Suprapubic skin (tissue), 4 donors: ENCODE data around the gene FRMD4A. TPM values are rescaled to one million over a fixed set of nuclear protein-coding genes. Genes with fewer than 3 reads are reported as not detected.

ENCODE experiments used
- DNase-seq, 2 donors: peaks; one replicate each; pipeline ENCODE4 v3.0.0-alpha.2; 2019; ENCODE audit warnings: low spot score in 2 of 2
- H3K27ac ChIP-seq: fragments of 200-600 bp; sonication (generic); one replicate; pipeline ENCODE4 v1.5.1; 2019
- H3K27me3 ChIP-seq: fragments of 200-600 bp; sonication (generic); one replicate; pipeline ENCODE4 v1.5.1; 2019
- H3K36me3 ChIP-seq: fragments of 200-600 bp; sonication (generic); one replicate; pipeline ENCODE4 v1.5.1; 2019
- H3K4me1 ChIP-seq: fragments of 200-600 bp; sonication (generic); one replicate; pipeline ENCODE4 v1.5.1; 2019
- H3K4me3 ChIP-seq: fragments of 200-600 bp; sonication (generic); one replicate; pipeline ENCODE4 v1.5.1; 2019; ENCODE audit warnings: mild to moderate bottlenecking
- H3K9me3 ChIP-seq: fragments of 200-600 bp; sonication (generic); one replicate; pipeline ENCODE4 v1.5.1; 2019
- CTCF ChIP-seq, 2 donors: fragments of 200-600 bp in 1 of 2; fragments of 450-650 bp in 1 of 2; sonication (generic) in 1 of 2; IDR thresholded peaks; one replicate each; pipeline ENCODE4 v1.5.1; 2016 to 2019; ENCODE audit warnings: antibody characterized with exemption in 2 of 2, mild to moderate bottlenecking in 1 of 2, moderate library complexity in 1 of 2
- EP300 ChIP-seq: sonication (generic); formaldehyde crosslinking; IDR thresholded peaks from one replicate; pipeline ENCODE4 v1.6.1; 2017; ENCODE audit warnings: antibody characterized with exemption
- POLR2A ChIP-seq, 2 donors: fragments of 450-650 bp; IDR thresholded peaks; one replicate each; pipeline ENCODE4 v1.6.1; 2017; ENCODE audit warnings: antibody characterized with exemption in 2 of 2, mild to moderate bottlenecking in 2 of 2, moderate library complexity in 2 of 2
- POLR2AphosphoS5 ChIP-seq, 3 donors: sonication (generic); formaldehyde crosslinking; IDR thresholded peaks; one replicate each; pipeline ENCODE4 v1.6.1; 2017; ENCODE audit warnings: antibody characterized with exemption in 3 of 3
- WGBS: methylation state at CpG from one replicate; pipeline ENCODE4 v1.1.5; 2018; 5-methylcytosine and 5-hydroxymethylcytosine counted together
- total RNA-seq, 4 donors: library from RNA; depleted of rRNA; stranded (reverse); fragments of >200 nt; gene quantifications; one replicate each; pipeline ENCODE4 v1.1.0, GENCODE V29; 2016

The FRMD4A gene
- total RNA-seq, 4 donors from 2014 or later = 27.4 to 86.3 (median 58.0) TPM

- WGBS = 84% methylated on average over 19 of the region's 19 CpGs
- TF ChIP-seq POLR2A (IDR thresholded peaks at IDR 0.05) (no peak), POLR2AphosphoS5 (IDR thresholded peaks at IDR 0.05) (no peak), EP300 (no peak), CTCF (IDR thresholded peaks at IDR 0.05) (no peak)
- no peaks in the 10 kb centered on the region for H3K36me3 ChIP-seq
- no peaks in the 10 kb centered on the region for H3K27me3 ChIP-seq
- H3K27ac ChIP-seq = no peak overlapping the region
- no peaks in the 10 kb centered on the region for H3K9me3 ChIP-seq
- peaks cover 9% of the 10 kb centered on the region for H3K4me1 ChIP-seq
- H3K4me3 ChIP-seq = no peak overlapping the region
- no peak for DNase-seq
Observed at GRCh38 chr10:13765641-13766341, 564.9 kb downstream of the FRMD4A start.

- Histone ChIP-seq H3K9me3 (no peaks in the 10 kb centered on the region), H3K36me3 (no peaks in the 10 kb centered on the region), H3K27ac (no peak overlapping the region), H3K4me1 (peaks cover 17% of the 10 kb centered on the region), H3K27me3 (no peaks in the 10 kb centered on the region), H3K4me3 (no peak overlapping the region)
- 88% methylated on average over 2 of the region's 2 CpGs for WGBS
- TF ChIP-seq POLR2AphosphoS5 (IDR thresholded peaks at IDR 0.05) = no peak
- no peak for TF ChIP-seq POLR2A (IDR thresholded peaks at IDR 0.05)
- no peak for TF ChIP-seq CTCF (IDR thresholded peaks at IDR 0.05)
- no peak for DNase-seq
Observed at GRCh38 chr10:13761490-13762091, 569.1 kb downstream of the FRMD4A start.

GRCh38 chr10:13759168-13759567 is 571.6 kb downstream of the FRMD4A start:
- TF ChIP-seq CTCF (IDR thresholded peaks at IDR 0.05) = no peak
- no peak for TF ChIP-seq POLR2AphosphoS5 (IDR thresholded peaks at IDR 0.05)
- no peak for TF ChIP-seq EP300
- no peak for TF ChIP-seq POLR2A (IDR thresholded peaks at IDR 0.05)
- Histone ChIP-seq H3K4me3 (no peak overlapping the region), H3K4me1 (peaks cover 17% of the 10 kb centered on the region), H3K27ac (no peak overlapping the region), H3K27me3 (no peaks in the 10 kb centered on the region), H3K36me3 (no peaks in the 10 kb centered on the region), H3K9me3 (no peaks in the 10 kb centered on the region)
- 88% methylated on average over 6 of the region's 6 CpGs for WGBS
- DNase-seq = no peak

- Histone ChIP-seq H3K9me3 (no peaks in the 10 kb centered on the region), H3K27me3 (no peaks in the 10 kb centered on the region), H3K4me1 (peaks cover 17% of the 10 kb centered on the region), H3K36me3 (no peaks in the 10 kb centered on the region), H3K27ac (no peak overlapping the region), H3K4me3 (no peak overlapping the region)
- TF ChIP-seq POLR2A (IDR thresholded peaks at IDR 0.05) (no peak), POLR2AphosphoS5 (IDR thresholded peaks at IDR 0.05) (no peak), CTCF (IDR thresholded peaks at IDR 0.05) (no peak), EP300 (no peak)
- no peak for DNase-seq
- WGBS = 66% methylated on average over 5 of the region's 5 CpGs
Observed at GRCh38 chr10:13758756-13759155, 572.0 kb downstream of the FRMD4A start.

GRCh38 chr10:13758312-13758711 is 572.4 kb downstream of the FRMD4A start:
- Histone ChIP-seq H3K27ac (peak overlapping the region; percentile 50), H3K27me3 (no peaks in the 10 kb centered on the region), H3K9me3 (no peaks in the 10 kb centered on the region), H3K36me3 (no peaks in the 10 kb centered on the region), H3K4me1 (peaks cover 17% of the 10 kb centered on the region), H3K4me3 (no peak overlapping the region)
- TF ChIP-seq CTCF (IDR thresholded peaks at IDR 0.05) (no peak), EP300 (no peak), POLR2AphosphoS5 (IDR thresholded peaks at IDR 0.05) (no peak), POLR2A (IDR thresholded peaks at IDR 0.05) (no peak)
- WGBS = 59% methylated on average over 3 of the region's 3 CpGs
- DNase-seq = no peak
